HEK293 (cell line): ENCODE data around the gene VWA3A.

Source experiments
- ELK4 ChIP-seq: IDR thresholded peaks from 2 replicates; pipeline ENCODE4 v1.6.1; 2011; ENCODE audit warnings: mild to moderate bottlenecking, low read depth, low read length, borderline replicate concordance
- GLI2 ChIP-seq: fragments of 450-650 bp; formaldehyde crosslinking; IDR thresholded peaks from 2 replicates; pipeline ENCODE4; 2017; ENCODE audit warnings: missing biosample characterization, missing genetic modification characterization, low read depth, borderline replicate concordance
- GLI4 ChIP-seq: fragments of 450-650 bp; formaldehyde crosslinking; IDR thresholded peaks from 2 replicates; pipeline ENCODE4 v1.5.1; 2016; ENCODE audit warnings: missing biosample characterization, missing genetic modification characterization
- TRIM28 ChIP-seq: IDR thresholded peaks from 2 replicates; pipeline ENCODE4 v1.6.1; 2011; ENCODE audit warnings: low read length, control low read depth, borderline replicate concordance
- WT1 ChIP-seq: fragments of 450-650 bp; formaldehyde crosslinking; IDR thresholded peaks from 2 replicates; pipeline ENCODE4 v1.5.1; 2016; ENCODE audit warnings: missing biosample characterization, missing genetic modification characterization
- ZNF112 ChIP-seq: fragments of 450-650 bp; formaldehyde crosslinking; IDR thresholded peaks from 2 replicates; pipeline ENCODE4 v1.5.0; 2017; ENCODE audit warnings: missing biosample characterization, missing genetic modification characterization
- ZNF133 ChIP-seq: fragments of 450-650 bp; formaldehyde crosslinking; IDR thresholded peaks from 2 replicates; pipeline ENCODE4 v1.5.1; 2016; ENCODE audit warnings: missing biosample characterization, missing genetic modification characterization
- ZNF148 ChIP-seq: fragments of 450-650 bp; formaldehyde crosslinking; IDR thresholded peaks from 2 replicates; pipeline ENCODE4 v1.5.0; 2017; ENCODE audit warnings: missing biosample characterization, missing genetic modification characterization, borderline replicate concordance
- ZNF202 ChIP-seq: fragments of 450-650 bp; formaldehyde crosslinking; IDR thresholded peaks from 2 replicates; pipeline ENCODE4 v1.5.1; 2016; ENCODE audit warnings: missing biosample characterization, missing genetic modification characterization, borderline replicate concordance
- ZNF211 ChIP-seq: fragments of 450-650 bp; formaldehyde crosslinking; IDR thresholded peaks from 2 replicates; pipeline ENCODE4 v1.5.1; 2016; ENCODE audit warnings: low read depth, missing biosample characterization, missing genetic modification characterization
- ZNF214 ChIP-seq: fragments of 450-650 bp; formaldehyde crosslinking; IDR thresholded peaks from 2 replicates; pipeline ENCODE4 v1.5.1; 2017; ENCODE audit warnings: missing biosample characterization, mild to moderate bottlenecking, missing genetic modification characterization, borderline replicate concordance
- ZNF239 ChIP-seq: fragments of 450-650 bp; formaldehyde crosslinking; IDR thresholded peaks from 2 replicates; pipeline ENCODE4 v1.5.1; 2016; ENCODE audit warnings: missing biosample characterization, missing genetic modification characterization
- ZNF350 ChIP-seq: fragments of 450-650 bp; formaldehyde crosslinking; IDR thresholded peaks from 2 replicates; pipeline ENCODE4 v1.5.0; 2017; ENCODE audit warnings: missing biosample characterization, mild to moderate bottlenecking, missing genetic modification characterization
- ZNF514 ChIP-seq: fragments of 450-650 bp; formaldehyde crosslinking; IDR thresholded peaks from 2 replicates; pipeline ENCODE4 v1.5.1; 2016; ENCODE audit warnings: missing biosample characterization, missing genetic modification characterization
- ZNF561 ChIP-seq: fragments of 450-650 bp; IDR thresholded peaks from 2 replicates; pipeline ENCODE4 v1.5.1; 2018; ENCODE audit warnings: missing biosample characterization, missing genetic modification characterization, borderline replicate concordance
- ZNF600 ChIP-seq: fragments of 450-650 bp; formaldehyde crosslinking; IDR thresholded peaks from 2 replicates; pipeline ENCODE4 v1.5.1; 2016; ENCODE audit warnings: missing biosample characterization, missing genetic modification characterization
- ZNF626 ChIP-seq: fragments of 450-650 bp; sonication (Bioruptor Pico); formaldehyde crosslinking; IDR thresholded peaks from 2 replicates; pipeline ENCODE4 v1.5.1; 2018; ENCODE audit warnings: missing biosample characterization, missing genetic modification characterization, inconsistent platforms
- ZNF664 ChIP-seq: fragments of 450-650 bp; formaldehyde crosslinking; IDR thresholded peaks from 2 replicates; pipeline ENCODE4 v1.5.1; 2016; ENCODE audit warnings: missing biosample characterization, missing genetic modification characterization
- ZNF670 ChIP-seq: fragments of 450-650 bp; formaldehyde crosslinking; IDR thresholded peaks from 2 replicates; pipeline ENCODE4 v1.5.1; 2016; ENCODE audit warnings: missing biosample characterization, missing genetic modification characterization, low read depth
- ZNF701 ChIP-seq: fragments of 450-650 bp; formaldehyde crosslinking; IDR thresholded peaks from 2 replicates; pipeline ENCODE4 v1.5.1; 2016; ENCODE audit warnings: missing biosample characterization, missing genetic modification characterization
- ZNF792 ChIP-seq: fragments of 450-650 bp; formaldehyde crosslinking; IDR thresholded peaks from 2 replicates; pipeline ENCODE4 v1.5.1; 2016; ENCODE audit warnings: missing biosample characterization, missing genetic modification characterization
- ZNF837 ChIP-seq: fragments of 450-650 bp; formaldehyde crosslinking; IDR thresholded peaks from 2 replicates; pipeline ENCODE4 v1.5.1; 2016; ENCODE audit warnings: missing biosample characterization, missing genetic modification characterization
- ZSCAN23 ChIP-seq: fragments of 450-650 bp; formaldehyde crosslinking; IDR thresholded peaks from 2 replicates; pipeline ENCODE4 v1.5.1; 2016; ENCODE audit warnings: missing biosample characterization, missing genetic modification characterization
- TF ChIP-seq, protein P1 (sequence below): fragments of 450-650 bp; formaldehyde crosslinking; IDR thresholded peaks from 2 replicates; pipeline ENCODE4 v1.5.1; 2016; ENCODE audit warnings: missing biosample characterization, missing genetic modification characterization
- TF ChIP-seq, protein P2 (sequence below): fragments of 450-650 bp; formaldehyde crosslinking; IDR thresholded peaks from 2 replicates; pipeline ENCODE4 v1.5.1; 2016; ENCODE audit warnings: missing biosample characterization, missing genetic modification characterization
- TF ChIP-seq, protein P3 (sequence below): fragments of 450-650 bp; formaldehyde crosslinking; IDR thresholded peaks from 2 replicates; pipeline ENCODE4 v1.5.1; 2016; ENCODE audit warnings: missing biosample characterization, missing genetic modification characterization
- TF ChIP-seq, protein P4 (sequence below): fragments of 450-650 bp; IDR thresholded peaks from 2 replicates; pipeline ENCODE4 v1.5.1; 2018; ENCODE audit warnings: missing biosample characterization, missing genetic modification characterization
- TF ChIP-seq, protein P5 (sequence below): fragments of 450-650 bp; formaldehyde crosslinking; IDR thresholded peaks from 2 replicates; pipeline ENCODE4 v1.5.1; 2016; ENCODE audit warnings: missing biosample characterization, missing genetic modification characterization

Gene VWA3A

GRCh38 chr16:22190776-22191531 is 98.6 kb downstream of the VWA3A start (continued):
- TF ChIP-seq ZNF664 (tag by site-specific recombination) = no peak
- TF ChIP-seq ZNF112 = no peak
- no peak for TF ChIP-seq ZNF626
- TF ChIP-seq, protein P1, sequence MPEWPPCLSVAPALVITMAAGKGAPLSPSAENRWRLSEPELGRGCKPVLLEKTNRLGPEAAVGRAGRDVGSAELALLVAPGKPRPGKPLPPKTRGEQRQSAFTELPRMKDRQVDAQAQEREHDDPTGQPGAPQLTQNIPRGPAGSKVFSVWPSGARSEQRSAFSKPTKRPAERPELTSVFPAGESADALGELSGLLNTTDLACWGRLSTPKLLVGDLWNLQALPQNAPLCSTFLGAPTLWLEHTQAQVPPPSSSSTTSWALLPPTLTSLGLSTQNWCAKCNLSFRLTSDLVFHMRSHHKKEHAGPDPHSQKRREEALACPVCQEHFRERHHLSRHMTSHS = no peak
- TF ChIP-seq, protein P2, sequence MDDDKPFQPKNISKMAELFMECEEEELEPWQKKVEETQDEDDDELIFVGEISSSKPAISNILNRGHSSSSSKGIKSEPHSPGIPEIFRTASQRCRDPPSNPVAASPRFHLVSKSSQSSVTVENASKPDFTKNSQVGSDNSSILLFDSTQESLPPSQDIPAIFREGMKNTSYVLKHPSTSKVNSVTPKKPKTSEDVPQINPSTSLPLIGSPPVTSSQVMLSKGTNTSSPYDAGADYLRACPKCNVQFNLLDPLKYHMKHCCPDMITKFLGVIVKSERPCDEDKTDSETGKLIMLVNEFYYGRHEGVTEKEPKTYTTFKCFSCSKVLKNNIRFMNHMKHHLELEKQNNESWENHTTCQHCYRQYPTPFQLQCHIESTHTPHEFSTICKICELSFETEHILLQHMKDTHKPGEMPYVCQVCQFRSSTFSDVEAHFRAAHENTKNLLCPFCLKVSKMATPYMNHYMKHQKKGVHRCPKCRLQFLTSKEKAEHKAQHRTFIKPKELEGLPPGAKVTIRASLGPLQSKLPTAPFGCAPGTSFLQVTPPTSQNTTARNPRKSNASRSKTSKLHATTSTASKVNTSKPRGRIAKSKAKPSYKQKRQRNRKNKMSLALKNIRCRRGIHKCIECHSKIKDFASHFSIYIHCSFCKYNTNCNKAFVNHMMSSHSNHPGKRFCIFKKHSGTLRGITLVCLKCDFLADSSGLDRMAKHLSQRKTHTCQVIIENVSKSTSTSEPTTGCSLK (tag by site-specific recombination) = no peak
- TF ChIP-seq ZNF837 (tag by site-specific recombination) = no peak
- no peak for TF ChIP-seq TRIM28
- no peak for TF ChIP-seq ZNF514 (tag by site-specific recombination)
- no peak for TF ChIP-seq ZNF701 (tag by site-specific recombination)
- no peak for TF ChIP-seq ZNF202 (tag by site-specific recombination)
- TF ChIP-seq ZNF600 (tag by site-specific recombination) = peak; percentile 76
- no peak for TF ChIP-seq ZSCAN23 (tag by site-specific recombination)
- TF ChIP-seq, protein P3, sequence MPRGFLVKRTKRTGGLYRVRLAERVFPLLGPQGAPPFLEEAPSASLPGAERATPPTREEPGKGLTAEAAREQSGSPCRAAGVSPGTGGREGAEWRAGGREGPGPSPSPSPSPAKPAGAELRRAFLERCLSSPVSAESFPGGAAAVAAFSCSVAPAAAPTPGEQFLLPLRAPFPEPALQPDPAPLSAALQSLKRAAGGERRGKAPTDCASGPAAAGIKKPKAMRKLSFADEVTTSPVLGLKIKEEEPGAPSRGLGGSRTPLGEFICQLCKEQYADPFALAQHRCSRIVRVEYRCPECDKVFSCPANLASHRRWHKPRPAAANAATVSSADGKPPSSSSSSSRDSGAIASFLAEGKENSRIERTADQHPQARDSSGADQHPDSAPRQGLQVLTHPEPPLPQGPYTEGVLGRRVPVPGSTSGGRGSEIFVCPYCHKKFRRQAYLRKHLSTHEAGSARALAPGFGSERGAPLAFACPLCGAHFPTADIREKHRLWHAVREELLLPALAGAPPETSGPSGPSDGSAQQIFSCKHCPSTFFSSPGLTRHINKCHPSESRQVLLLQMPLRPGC (tag by site-specific recombination) = no peak
- TF ChIP-seq ZNF214 (tag by site-specific recombination) = no peak
- TF ChIP-seq ZNF133 (tag by site-specific recombination) = no peak
- TF ChIP-seq ZNF148 (tag by site-specific recombination) = no peak
- TF ChIP-seq GLI2 (tag by site-specific recombination) = no peak
- TF ChIP-seq ZNF350 (tag by site-specific recombination) = no peak
- TF ChIP-seq, protein P4, sequence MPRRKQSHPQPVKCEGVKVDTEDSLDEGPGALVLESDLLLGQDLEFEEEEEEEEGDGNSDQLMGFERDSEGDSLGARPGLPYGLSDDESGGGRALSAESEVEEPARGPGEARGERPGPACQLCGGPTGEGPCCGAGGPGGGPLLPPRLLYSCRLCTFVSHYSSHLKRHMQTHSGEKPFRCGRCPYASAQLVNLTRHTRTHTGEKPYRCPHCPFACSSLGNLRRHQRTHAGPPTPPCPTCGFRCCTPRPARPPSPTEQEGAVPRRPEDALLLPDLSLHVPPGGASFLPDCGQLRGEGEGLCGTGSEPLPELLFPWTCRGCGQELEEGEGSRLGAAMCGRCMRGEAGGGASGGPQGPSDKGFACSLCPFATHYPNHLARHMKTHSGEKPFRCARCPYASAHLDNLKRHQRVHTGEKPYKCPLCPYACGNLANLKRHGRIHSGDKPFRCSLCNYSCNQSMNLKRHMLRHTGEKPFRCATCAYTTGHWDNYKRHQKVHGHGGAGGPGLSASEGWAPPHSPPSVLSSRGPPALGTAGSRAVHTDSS (tag by site-specific recombination) = no peak
- TF ChIP-seq GLI4 (tag by site-specific recombination) = no peak
- TF ChIP-seq, protein P5, sequence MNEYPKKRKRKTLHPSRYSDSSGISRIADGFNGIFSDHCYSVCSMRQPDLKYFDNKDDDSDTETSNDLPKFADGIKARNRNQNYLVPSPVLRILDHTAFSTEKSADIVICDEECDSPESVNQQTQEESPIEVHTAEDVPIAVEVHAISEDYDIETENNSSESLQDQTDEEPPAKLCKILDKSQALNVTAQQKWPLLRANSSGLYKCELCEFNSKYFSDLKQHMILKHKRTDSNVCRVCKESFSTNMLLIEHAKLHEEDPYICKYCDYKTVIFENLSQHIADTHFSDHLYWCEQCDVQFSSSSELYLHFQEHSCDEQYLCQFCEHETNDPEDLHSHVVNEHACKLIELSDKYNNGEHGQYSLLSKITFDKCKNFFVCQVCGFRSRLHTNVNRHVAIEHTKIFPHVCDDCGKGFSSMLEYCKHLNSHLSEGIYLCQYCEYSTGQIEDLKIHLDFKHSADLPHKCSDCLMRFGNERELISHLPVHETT = no peak
- TF ChIP-seq ELK4 = no peak; the same call in 1 of the 2 replicates
- no peak for TF ChIP-seq ZNF792 (tag by site-specific recombination)
- TF ChIP-seq ZNF239 (tag by site-specific recombination) = no peak
- TF ChIP-seq ZNF670 = no peak
- TF ChIP-seq WT1 = no peak
- TF ChIP-seq ZNF211 = no peak
- TF ChIP-seq ZNF561 (tag by site-specific recombination) = 0 out of 2 replicates have a peak, but pooled peaks have one; percentile 15
